GM20000 (cell line): Measurements from ENCODE around the gene GPD1L.

ENCODE experiments used
- DNase-seq: peaks from one replicate; pipeline ENCODE4 v3.0.0; 2012; ENCODE audit warnings: low spot score
- TF ChIP-seq, protein P1 (sequence below): IDR thresholded peaks from 2 replicates; pipeline ENCODE4 v1.5.1; 2012; ENCODE audit warnings: mild to moderate bottlenecking, control low read depth; ENCODE audit errors: extremely low read depth, missing control alignments

Gene GPD1L

DNA sequence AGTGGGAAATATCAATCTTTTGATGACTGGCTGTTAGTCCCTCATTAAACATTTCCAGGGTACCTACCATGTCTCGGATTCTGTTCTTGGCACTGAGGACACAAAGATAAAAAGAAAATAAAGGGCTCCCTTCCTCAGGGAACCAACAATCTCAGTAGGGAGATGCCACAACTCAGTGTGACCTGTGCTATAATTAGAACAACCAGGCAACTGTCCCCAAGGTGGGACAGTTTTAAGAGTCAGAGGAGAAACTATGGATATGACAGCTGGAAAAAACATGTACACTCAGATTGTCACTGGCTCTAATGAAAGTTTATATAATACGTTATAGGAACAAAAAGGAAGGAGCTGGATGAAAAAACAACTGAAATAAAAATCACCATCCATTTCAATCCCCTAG lies 108.8 kb downstream of the GPD1L start:
- TF ChIP-seq, protein P1, sequence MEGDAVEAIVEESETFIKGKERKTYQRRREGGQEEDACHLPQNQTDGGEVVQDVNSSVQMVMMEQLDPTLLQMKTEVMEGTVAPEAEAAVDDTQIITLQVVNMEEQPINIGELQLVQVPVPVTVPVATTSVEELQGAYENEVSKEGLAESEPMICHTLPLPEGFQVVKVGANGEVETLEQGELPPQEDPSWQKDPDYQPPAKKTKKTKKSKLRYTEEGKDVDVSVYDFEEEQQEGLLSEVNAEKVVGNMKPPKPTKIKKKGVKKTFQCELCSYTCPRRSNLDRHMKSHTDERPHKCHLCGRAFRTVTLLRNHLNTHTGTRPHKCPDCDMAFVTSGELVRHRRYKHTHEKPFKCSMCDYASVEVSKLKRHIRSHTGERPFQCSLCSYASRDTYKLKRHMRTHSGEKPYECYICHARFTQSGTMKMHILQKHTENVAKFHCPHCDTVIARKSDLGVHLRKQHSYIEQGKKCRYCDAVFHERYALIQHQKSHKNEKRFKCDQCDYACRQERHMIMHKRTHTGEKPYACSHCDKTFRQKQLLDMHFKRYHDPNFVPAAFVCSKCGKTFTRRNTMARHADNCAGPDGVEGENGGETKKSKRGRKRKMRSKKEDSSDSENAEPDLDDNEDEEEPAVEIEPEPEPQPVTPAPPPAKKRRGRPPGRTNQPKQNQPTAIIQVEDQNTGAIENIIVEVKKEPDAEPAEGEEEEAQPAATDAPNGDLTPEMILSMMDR = no peak

DNA sequence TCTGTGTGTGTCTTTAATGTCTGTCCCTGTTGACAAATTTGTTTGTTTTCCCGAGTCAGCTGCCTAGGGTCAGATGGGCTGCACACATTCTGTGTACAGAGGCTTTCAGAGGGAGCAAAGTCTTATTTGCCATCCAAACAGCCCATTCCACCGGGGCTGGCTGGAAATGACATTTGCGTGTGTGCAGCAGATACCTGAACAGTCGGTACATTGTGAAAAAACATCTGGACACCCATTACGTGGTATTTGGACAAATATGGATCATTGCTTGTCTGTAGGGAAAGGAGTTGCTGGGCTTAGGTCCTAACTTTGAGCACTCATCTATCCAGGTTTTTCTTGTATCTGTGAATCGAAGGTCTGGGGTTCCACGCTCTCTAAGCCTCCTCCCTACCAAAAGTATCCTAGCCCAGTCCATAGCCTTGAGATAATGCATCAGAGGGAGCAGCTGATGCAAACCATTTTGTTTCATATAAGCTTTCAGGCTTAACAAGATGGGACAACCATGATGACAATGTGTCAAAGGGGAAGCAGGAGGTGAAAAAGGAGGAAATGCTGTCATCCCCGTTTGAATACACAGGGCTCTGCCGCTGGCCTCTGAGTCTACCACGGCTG lies 109.9 kb downstream of the GPD1L start:
- DNase-seq = no peak
- TF ChIP-seq, protein P1 = no peak

More for the DNA sequence above, 108.8 kb downstream of the GPD1L start:
- no peak for DNase-seq

DNA sequence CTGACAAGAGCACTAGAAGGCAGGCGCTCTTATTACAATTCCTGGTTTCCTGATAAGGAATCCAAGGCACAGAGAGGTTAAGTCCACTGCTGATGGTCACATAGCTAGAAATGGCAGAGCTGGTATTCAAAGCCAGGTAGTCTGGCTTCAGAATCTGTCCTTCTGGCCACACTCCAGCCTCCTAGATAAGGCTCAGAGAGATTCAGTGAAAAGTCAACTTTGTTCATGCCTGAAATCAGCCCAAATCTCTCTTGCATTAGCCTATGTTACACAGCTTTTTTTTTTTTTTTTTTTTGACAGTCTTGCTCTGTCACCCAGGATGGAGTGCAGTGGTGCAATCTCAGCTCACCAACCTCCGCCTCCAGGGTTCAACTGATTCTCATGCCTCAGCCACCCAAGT lies 110.9 kb downstream of the GPD1L start:
- TF ChIP-seq, protein P1 = no peak
- DNase-seq = no peak
